Stimulated activated CD4-positive, alpha-beta T cell treated with anti-CD3 and anti-CD28 coated beads, Interleukin-2, amount 100 ng/mL, for 48 hours (primary cell): Measurements from ENCODE around the gene WDR55.
"Not testable (repeated sequence)": the region's sequence is repeated elsewhere in the genome, so short reads cannot be mapped to it uniquely, and the experiment has no call there.

Experiments used
- DNase-seq, 2 donors: peaks; one replicate each; pipeline ENCODE4 v3.0.0-alpha.2; 2020

The WDR55 gene

DNA sequence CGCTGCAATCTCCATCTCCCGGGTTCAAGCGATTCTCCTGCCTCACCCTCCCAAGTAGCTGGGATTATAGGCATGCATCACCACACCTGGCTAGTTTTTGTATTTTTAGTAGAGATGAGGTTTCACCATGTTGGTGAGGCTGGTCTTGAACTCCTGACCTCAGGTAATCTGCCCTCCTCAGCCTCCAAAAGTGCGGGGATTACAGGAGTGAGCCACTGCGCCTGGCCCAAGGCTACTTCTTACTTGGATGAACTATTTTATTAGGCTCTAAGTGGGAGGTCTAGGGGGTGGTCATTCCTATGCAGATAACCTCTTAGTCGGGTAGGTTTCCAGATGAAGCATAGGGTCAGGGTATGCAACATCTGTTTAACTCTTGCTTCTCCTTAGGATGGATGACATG is 4.3 kb upstream of the WDR55 start:
- DNase-seq, result not testable (repeated sequence)

DNA sequence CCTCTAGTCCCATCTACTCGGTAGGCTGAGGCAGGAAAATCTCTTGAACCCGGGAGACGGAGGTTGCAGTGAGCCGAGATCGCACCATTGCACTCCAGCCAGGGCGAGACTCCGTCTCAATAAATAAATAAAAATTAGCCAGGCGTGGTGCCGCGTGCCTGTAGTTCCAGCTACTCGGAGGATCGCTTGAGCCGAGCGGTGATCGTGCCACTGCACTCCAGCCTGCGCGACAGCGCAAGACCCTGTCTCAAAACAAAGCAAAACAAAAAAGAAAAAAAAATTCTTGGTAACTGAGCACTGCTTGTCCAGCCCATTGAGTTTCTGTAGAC is 710 bp upstream of the WDR55 start:
- DNase-seq, result no peak

DNA sequence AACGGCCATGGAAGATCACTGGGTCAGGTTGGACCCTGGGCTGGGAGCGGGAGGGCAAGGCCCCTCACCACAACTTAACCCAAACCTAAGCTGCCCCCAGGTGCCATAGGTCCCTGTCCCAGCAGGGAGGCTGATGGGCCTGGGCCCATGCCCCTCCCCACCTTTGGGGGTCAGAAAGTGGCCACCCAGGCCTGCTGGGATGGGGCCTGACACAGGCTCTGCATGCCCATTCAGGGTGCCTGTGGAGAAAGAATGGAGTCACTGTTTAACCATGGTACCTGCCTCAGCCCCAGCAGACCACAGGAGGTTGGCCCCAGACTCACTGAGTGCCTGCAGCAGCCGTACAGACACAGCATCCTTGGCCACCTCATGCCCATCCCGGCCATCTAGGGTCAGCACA is 6.3 kb downstream of the WDR55 start:
- DNase-seq, result not testable (repeated sequence)

DNA sequence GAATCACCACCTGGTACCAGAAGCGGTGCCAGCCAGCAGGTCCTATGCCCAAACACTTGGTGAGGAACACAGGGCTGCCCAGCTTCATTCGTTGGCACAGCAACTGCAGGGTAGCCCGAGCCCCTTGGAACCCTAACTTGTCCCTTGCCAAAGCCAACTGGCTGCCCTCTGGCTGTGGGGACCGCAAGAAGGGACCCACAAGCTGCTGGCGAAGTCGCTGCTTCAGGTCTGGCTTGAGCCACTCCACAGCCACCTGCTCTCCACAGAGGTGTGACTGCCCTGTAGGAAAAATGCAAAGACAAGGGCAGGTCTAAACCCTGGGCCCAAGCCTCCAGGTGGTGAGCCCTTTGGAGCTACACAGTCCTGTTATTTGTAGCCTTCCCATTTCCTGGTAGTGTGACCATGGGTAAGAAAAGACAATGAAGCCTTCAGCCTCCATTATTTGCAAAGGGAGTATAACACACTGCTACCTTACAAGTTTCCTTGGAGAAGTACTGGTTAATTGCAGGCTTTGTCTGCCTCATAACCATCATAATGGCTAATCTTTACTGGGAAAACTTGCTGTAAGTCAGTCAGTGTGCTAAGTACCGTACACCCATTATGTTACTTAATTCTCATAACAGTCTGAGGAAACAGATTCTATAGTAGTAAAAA is 6.9 kb downstream of the WDR55 start:
- DNase-seq, result no peak

DNA sequence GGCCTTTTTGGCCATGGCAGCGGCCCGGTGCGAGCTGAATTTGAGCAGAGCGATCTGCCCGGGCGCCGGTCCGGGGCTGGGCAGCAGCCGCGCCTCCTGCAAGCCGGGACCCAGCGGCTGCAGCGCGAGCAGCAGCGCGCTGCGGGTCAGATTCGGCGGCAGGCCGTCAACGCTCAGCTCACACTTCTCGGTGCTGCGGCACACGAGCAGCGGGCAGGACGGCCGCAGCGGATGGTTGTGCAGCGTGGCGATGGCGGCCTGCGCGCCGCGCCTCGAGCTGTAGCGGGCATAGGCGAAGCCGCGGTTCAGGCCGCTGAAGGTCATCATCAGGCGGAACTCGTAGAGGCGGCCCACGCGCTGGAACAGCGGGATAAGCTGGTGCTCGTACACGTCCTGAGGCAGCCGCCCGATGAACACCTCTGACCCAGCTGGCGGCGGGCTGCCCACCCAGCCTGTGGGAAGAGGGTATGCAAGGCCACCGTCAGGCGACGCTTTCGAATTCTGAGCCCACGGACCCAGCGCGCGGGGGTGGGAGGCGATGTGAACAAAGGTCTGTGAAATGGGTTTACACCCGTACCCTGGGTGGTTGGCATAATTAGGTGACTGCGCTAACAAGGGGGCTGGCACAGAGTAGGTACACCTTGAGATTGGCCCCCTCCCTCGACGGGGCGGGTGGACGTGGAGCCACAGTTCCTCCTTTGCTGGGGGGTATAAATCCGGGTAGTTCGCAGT is 7.9 kb downstream of the WDR55 start:
- DNase-seq, result no peak

DNA sequence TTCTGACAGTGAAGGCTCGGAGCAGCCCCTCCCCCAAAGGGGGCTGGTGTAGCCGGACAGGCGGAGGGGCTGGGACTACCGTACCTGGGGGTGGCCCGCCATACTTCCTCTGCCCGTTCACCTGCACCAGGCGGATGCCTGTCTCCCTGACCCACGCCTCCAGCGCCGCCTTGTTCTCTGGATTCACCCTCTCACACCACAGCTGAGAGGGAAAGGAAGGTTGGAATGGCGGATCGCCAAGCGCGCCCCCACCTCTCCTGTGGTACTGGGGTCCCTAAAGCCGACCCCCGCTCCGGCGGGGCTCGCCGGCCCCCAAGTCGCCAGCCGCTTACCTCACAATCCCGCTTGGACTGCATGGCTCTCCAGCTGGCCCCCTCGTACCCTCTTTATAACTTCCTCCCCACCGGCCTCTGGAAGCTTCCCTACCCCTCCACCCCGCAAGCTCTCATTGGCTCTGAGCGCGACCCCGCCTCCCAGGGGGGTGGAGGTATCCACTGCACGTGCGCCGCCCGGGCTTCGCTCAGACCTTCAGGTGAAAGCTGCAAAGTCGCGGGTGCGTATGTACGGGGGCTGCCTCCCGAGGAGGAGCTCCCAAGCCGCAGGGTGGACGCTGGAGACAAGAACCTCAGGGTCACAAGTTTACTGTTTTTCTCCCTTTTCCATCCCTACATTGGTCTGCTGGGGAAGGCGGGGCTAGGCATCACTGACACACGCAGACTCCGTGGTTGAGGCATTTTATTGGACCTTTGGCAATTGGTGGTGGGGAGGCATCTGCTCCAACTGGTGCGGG is 8.7 kb downstream of the WDR55 start, which contains the start of gene DND1:
Gene DND1, minus strand, starts transcription at position 390 of the 790 bp plus-strand sequence. Its CDS starts 34 bp downstream, at position 356.
- no peak for DNase-seq

DNA sequence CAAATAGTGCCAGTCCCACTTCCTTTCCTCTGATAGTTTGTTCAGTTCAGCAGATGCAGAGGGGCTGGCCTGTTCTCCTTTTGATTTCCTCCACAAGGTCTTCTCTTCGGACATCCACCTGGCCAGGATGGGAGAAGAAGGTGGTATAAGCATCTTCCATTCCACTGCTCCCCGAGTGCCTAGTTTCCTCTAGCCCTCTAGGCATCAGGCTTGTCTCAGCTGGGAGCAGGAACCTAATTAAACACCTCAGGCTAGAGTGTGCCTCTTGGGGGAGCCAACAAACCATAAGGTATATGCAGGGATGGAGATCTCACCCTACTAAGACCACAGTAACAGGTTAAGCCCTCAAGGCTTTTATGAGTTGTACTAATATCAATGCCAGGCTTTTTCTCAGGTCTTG is 9.5 kb downstream of the WDR55 start:
- no peak for DNase-seq

DNA sequence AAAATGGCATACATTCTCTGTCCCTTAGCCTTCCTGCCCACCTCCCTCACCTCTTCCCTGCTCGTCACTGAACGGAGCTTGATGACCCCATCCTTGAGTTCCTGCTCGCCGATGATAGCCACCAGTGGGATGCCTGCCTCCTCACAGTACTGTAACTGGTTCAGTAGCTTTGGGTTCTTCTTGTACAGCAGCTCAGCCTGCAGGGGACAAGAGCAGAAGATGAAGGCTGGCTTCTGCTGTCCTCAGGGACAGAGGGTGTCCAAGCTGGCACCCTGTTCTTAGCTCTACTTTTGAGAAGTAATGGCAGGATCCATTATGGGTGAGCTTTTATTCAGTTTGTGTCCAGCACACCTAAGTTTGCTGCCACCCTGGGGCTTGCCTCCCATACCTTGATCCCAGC is 9.9 kb downstream of the WDR55 start:
- DNase-seq, result no peak

DNA sequence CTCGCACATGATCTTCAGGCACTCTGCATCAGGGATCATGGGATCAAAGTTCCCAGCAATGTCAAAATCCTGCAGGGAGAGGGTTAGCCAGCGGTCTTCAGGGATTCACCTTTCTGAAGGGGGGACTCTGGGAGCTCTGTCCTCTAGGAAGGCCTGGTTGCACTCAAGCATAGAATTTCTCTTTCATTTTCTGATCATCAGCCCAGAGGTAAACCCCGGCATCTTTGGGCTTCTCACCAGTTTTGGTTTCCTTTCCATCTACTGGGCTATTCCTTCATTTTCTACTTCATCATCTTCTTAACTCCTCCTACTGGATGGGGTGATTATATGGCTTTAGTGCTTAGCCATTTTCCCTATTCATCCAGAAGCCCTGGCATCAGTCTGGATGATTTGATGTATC is 13.2 kb downstream of the WDR55 start:
- DNase-seq, result no peak

DNA sequence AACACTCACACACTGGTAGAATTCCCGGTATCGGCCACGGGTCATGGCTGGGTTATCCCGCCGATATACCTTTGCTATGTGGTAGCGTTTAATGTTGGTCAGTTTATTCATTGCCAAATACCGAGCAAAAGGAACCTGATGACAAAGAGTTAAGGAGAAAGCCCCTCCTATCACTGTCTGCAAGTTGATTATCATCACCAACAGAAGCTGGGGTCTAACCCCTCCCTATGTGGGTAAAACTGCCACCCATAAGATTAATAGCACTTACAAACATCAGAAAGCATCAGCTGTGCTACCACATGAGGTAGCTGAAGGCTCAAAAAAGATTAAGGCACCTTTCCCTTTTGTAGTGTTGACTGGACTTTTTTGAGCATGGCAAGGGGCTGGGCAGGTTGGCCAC is 14.3 kb downstream of the WDR55 start:
- no peak for DNase-seq

DNA sequence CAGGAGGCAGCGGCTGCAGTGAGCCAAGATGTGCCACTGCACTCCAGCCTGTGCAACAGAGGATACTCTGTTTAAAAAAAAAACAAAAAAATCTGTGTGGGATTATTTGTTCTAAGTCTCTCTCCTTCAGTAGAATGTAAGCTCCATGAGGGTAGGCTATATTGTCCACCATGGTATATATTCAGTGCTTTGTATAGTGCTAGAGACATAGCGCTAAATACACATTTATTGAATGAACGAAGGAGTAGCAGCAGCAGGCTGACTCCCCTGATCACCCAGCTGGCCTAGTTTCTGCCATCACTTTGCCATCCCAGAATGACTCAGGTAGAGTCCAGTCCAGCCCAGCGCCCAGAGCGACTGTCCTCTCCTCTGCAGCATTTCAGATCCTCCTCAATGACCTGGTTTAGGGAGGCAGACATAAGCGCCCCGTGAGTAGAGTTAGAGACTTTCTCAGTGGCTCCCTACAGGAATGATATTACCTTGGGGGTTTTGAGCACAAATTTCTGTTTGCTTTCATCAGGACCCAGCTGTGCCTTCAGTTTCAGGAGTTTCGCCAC is 25.8 kb downstream of the WDR55 start:
- DNase-seq, result no peak

DNA sequence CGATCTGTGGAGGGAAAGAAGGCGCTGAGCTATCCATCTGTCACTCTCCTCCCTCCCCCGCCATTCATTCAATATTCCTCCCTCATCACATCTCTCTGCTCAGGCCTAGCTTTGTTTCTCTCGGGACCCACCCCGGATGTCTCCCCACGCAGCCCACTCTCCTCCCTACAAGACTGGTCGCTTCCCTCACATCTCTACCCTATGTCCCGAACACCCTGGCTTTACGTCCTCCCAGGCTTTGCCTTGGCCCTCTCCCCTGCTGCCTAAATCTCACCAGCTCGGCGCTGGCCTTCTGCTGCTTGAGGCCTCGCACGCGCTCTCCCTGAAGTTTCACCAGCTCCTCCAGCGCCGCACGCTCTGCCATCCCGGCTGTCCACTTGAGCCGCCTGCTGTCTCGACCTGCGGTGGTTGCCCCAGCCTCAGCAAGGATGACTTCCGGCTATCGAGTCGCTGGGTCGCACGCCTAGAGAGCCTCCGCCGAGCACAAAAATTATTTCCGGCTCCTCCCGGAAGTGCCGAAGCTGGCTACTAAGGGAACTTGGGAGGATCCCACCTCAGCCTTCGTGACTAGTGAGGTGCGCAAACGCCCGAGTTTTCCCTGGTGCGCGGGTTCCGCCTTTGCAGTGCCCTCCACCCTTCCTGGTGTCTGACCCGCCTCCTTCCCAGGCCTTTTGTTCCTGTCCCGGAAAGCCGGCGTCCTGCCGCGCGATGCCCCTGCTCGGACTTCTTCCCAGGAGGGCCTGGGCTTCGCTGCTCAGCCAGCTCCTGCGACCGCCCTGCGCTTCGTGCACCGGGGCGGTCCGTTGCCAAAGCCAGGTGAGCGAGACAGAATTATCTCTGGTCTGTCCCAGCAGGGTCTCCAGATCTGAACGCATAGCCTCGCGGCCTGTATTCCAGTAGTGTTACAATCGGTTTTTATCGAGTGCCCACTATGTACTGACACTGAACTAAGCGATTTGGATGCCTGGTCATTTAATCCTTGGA is 26.5 kb downstream of the WDR55 start, which contains the start of the genes HARS1 and HARS2:
Gene HARS1, minus strand, starts transcription at position 430 of the 984 bp plus-strand sequence. Its CDS starts 66 bp downstream, at position 364.
Gene HARS2, plus strand, starts transcription at position 515 of the 984 bp plus-strand sequence. Its CDS starts 194 bp downstream, at position 709.
- DNase-seq, result peak; percentile 73 to 77

DNA sequence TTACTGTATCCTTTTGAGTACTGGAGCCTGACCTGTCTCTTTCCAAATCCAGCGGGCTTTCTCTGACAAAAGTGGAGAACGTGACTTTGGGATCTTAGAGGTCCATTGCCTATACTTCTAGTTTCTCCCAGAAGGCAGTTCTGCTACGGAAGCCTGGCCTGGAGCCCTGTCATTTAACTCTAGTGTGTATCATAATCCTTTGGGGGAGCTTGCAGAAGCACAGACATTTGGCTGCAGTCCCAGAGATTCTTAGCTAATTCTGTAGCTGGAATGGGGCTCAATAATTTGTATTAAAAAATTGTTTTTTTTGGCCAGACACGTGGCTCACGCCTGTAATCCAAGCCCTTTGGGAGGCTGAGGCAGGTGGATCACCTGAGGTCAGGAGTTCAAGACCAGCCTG is 29.6 kb downstream of the WDR55 start:
- no peak for DNase-seq

DNA sequence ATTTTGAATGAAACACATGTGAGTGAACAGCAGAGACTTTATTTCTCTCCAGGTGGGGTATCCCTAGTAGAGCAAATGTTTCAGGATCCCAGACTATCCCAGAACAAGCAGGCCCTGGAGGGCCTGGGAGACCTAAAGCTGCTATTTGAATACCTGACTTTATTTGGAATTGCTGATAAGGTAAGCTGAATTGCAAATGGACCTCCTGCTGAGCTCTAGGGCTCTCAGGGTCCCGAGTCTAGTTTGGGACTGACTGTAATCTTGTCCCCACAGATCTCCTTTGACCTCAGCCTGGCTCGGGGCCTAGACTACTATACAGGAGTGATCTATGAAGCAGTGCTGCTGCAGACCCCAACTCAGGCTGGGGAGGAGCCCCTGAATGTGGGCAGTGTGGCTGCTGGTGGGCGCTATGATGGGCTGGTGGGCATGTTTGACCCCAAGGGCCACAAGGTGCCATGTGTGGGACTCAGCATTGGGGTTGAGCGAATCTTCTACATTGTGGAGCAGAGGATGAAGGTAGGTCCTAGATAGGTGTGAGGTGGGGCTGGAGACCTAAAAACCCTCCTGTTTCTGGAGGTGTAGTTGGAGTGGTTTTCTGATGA is 32.3 kb downstream of the WDR55 start:
- DNase-seq, result no peak

DNA sequence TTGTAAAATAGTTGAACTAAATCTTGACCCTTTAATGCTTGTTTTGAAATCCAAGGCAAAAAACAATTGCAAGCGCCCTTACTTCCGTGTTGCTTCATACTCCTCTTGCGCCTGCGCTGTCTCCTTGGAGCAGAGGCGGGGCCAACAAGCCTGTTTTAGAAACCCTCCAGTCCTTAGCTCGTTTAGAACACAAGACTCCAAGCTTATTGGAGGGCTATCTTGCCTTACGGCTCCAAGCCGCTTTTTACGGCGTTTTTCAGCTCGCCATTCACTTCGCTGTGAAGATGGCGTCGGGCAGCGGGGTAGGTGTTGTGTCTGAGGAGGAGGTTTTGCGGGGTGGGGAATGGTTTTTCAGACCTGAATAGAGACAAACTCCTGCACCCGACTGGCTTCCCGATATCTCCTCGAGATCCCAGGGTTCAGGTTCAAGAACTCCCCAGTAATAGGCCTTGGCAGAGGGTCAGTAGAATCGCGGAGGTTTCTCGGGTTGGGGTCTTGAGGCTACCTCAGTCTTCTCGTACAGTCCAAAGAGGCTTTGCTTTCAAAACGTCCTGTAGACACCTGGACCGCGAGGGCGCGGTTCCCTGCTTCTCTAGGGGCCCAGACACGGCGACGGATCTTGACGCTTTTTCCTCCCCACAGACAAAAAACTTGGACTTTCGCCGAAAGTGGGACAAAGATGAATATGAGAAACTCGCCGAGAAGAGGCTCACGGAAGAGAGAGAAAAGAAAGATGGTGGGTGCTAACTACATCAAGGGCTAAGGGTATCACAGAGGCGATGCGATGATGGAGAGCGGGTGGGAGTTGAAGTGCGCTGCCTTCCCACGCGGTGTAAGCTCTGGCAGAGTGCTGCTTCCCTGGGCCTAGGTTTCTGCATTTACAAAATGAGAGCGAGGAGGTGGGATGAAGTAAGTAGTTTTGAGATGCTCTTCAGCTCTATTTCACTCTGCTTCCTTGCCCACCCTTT is 35.8 kb downstream of the WDR55 start, which contains the start of gene ZMAT2:
Gene ZMAT2, plus strand, starts transcription at position 271 of the 968 bp plus-strand sequence. Its CDS starts 14 bp downstream, at position 285.
- DNase-seq, result peak; percentile 80 to 83

DNA sequence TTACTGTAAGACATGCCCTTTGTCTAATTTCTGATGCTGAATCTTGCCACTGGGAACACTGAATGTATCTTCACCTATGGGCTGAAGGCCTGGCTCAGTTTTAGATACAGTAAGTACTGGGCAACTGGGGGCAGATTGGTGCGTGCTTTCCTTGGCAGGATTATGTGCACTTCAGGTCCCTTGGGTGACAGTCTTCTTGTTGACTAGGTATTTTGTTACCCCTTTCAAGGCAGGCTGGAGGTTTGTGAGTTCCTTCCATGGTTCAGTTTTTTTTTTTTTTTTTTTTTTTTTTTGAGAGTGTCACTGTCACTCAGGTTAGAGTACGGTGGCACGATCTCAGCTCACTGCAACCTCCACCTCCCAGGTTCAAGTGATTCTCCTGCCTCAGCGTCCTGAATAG is 43.1 kb downstream of the WDR55 start:
- DNase-seq, result no peak

DNA sequence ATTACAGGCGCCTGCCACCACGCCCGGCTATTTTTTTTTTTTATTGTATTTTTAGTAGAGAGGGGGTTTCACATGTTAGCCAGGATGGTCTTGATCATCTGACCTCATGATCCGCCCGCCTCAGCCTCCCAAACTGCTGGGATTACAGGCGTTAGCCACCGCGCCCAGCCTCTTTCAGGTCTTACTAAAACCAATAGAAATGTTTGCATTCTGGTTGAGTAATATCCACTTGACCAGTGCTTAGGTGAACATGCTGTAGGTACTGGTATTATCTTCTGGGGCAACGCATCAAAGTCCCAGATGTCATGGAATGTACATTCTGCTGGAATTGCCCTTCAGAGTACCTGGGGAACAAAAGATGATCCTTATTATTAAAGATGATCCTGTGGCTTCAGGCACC is 44.1 kb downstream of the WDR55 start:
- DNase-seq, result not testable (repeated sequence)

DNA sequence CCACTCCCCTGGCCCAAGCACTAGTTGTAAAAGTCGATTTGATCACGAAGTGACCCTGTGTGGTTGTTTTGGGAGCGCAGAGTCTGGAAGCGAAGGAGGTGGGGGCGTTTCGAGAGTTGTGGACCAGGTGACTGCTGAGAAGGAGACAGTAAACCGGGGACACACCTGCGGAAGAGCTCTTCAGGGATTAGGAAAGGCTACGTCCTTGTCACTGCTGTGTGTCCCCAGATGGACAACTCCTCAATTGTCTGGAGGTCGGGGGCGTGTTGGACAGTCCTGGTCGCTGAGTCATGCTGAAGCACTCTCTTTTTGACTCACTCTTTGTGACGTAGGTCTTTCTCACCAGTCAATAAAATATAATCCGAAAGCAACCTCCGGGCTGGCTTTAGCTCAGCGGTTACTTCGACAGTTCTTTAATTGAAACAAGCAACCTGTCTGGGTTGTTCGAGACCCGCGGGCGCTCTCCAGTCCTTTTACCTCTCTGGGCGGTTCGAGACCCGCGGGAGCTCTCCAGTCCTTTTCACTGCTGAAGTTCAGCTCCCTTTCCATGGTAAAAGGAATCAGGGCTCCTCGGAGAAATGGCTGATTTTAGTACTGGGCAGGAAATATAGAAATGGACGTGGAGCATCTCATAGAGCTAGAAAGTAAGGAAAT is 46.3 kb downstream of the WDR55 start:
- peak; percentile 83 to 89 for DNase-seq

DNA sequence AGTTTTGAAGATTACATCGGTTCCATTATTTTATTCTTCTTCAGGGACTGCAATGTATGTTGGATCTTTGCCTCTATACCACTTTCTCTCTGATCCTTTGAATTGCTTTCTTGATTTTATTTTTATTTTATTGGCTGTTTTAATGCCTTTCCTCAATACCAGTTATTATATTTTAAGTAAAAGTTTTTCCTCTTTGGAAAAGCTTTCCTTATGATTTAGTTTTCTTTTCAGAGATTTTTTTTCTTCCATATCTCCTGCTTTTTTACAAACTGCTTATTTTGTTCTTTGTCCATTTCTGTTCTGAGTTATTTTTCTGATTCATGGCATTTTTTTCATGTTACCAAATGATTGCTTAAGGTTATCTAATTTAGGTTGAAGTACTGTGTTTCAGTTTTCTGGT is 47.1 kb downstream of the WDR55 start:
- DNase-seq, result no peak
